ENCODE data around the gene THNSL1. TPM values are rescaled to one million over a fixed set of nuclear protein-coding genes. Genes with fewer than 3 reads are reported as not detected.
"Not testable (repeated sequence)": the region's sequence is repeated elsewhere in the genome, so short reads cannot be mapped to it uniquely, and the experiment has no call there.

Gene THNSL1
- total and polyA plus RNA-seq, 9 donors, result 3.2 to 9.7 (median 7.3) TPM

DNA sequence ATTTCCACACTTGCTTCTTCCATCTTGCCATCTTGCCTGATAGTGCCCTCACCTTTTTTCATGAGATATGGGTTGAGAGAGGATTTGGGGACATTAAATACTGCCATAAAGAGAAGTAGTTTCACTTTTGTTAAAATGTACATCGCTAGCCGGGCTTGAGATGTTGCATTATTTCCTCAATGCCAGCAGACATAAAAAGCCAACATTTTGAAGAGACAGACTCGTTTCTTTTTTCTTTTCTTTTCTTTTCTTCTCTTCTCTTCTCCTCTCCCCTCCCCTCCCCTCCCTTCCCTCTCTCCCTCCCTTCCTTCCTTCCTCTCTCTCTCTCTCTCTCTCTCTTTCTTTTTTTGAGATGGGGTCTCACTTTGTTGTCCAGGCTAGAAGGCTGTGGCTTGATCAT is 18.4 kb upstream of the THNSL1 start:
- Histone ChIP-seq H3K36me3 (no peaks in the 10 kb centered on the region), H3K9me3 (no peaks in the 10 kb centered on the region), H3K27ac (no peak overlapping the region), H3K4me1 (ENCODE audit: insufficient read depth) (no peaks in the 10 kb centered on the region), H3K4me3 (no peak overlapping the region), H3K27me3 (no peaks in the 10 kb centered on the region)
- intact Hi-C loops (cut with DNase I), result loop anchor here in 2 of 4 donors (10.0 kb wide), 1 partner anchor 353 kb away; no protein-coding TSS in a partner anchor
- no peak for DNase-seq
- 81 to 89% (median 89%) methylated on average over 3 of the region's 3 CpGs for WGBS, 3 donors
- TF ChIP-seq POLR2A (IDR thresholded peaks at IDR 0.05) (no peak), EP300 (IDR thresholded peaks at IDR 0.05) (no peak)
- TF ChIP-seq, protein P1, sequence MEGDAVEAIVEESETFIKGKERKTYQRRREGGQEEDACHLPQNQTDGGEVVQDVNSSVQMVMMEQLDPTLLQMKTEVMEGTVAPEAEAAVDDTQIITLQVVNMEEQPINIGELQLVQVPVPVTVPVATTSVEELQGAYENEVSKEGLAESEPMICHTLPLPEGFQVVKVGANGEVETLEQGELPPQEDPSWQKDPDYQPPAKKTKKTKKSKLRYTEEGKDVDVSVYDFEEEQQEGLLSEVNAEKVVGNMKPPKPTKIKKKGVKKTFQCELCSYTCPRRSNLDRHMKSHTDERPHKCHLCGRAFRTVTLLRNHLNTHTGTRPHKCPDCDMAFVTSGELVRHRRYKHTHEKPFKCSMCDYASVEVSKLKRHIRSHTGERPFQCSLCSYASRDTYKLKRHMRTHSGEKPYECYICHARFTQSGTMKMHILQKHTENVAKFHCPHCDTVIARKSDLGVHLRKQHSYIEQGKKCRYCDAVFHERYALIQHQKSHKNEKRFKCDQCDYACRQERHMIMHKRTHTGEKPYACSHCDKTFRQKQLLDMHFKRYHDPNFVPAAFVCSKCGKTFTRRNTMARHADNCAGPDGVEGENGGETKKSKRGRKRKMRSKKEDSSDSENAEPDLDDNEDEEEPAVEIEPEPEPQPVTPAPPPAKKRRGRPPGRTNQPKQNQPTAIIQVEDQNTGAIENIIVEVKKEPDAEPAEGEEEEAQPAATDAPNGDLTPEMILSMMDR (IDR thresholded peaks at IDR 0.05), result no peak

- H3K27ac ChIP-seq; H3K27me3 ChIP-seq; H3K4me1 ChIP-seq (ENCODE audit: insufficient read depth); intact Hi-C loops (cut with DNase I); H3K36me3 ChIP-seq; H3K4me3 ChIP-seq; H3K9me3 ChIP-seq; DNase-seq: not testable (repeated sequence)
- 83 to 91% (median 89%) methylated on average over 2 of the region's 2 CpGs for WGBS, 3 donors
These were observed 4.8 kb upstream of the THNSL1 start for GRCh38 chr10:25011591-25011990.

DNA sequence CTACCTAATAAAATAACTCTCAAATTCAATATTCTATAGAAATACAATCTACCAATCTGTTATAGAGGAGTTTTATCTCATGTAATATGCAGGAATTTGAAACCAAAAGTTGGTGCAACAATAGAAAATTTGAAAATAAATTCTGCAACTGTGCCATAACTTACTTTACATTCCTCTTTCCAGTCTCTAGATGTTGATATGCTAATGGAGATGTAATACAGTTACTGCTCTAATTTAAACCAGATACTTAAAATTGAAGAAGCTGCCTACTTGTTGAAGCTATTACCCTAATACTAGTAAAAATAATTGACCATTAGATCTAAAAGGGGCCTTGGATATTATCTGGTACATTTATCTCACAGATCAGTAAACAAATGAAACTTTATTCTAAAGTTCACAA is 1.8 kb upstream of the THNSL1 start:
- H3K36me3 ChIP-seq, result no peaks in the 10 kb centered on the region
- intact Hi-C loops (cut with DNase I), result no loop called here
- H3K4me1 ChIP-seq (ENCODE audit: insufficient read depth), result peaks cover 2% of the 10 kb centered on the region
- no peak overlapping the region for H3K4me3 ChIP-seq
- no peaks in the 10 kb centered on the region for H3K9me3 ChIP-seq
- H3K27me3 ChIP-seq, result no peaks in the 10 kb centered on the region
- no peak for DNase-seq
- TF ChIP-seq, protein P1 (IDR thresholded peaks at IDR 0.05), result no peak
- TF ChIP-seq EP300 (IDR thresholded peaks at IDR 0.05) (no peak), POLR2A (IDR thresholded peaks at IDR 0.05) (no peak)
- H3K27ac ChIP-seq, result no peak overlapping the region

DNA sequence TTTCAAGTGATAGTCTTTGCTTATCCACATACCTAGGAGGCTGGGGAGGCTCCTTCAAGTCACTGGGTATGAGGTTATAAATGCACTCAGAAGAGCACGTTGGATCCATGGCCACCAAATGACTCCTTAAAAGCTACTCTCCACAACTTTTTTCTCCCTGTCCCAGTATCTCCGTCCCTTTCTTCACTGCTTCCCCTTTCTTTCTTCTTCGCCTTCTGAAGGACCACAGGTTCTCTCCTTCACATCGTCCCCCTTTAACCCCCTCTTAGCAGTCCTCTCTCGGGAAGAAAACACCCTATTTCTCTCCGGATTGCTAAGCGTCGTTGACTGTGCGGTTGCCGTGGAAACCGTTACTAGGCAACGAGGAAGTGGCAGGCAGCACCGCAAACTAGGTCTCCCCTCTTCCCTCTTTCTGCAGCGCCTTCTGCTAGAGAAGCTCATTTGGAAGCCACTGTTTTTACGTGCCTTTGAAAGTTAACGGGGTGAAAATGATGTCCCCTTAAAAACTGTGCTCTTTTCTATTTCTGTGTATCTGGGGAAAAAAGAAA is 510 bp upstream of the THNSL1 start, which contains the start of gene ENKUR:
Gene ENKUR, minus strand, starts transcription at position 331 of the 548 bp plus-strand sequence. Its CDS starts 222 bp downstream, at position 109.
- 0% methylated on average over 16 of the region's 16 CpGs for WGBS, 3 donors
- intact Hi-C loops (cut with DNase I), result no loop called here

GRCh38 chr10:25017154-25017590 is 760 bp downstream of the THNSL1 start:
- Histone ChIP-seq H3K27ac (peak overlapping the region; percentile 23 to 88), H3K4me3 (peak overlapping the region; percentile 57), H3K27me3 (no peaks in the 10 kb centered on the region), H3K36me3 (no peaks in the 10 kb centered on the region), H3K9me3 (no peaks in the 10 kb centered on the region), H3K4me1 (ENCODE audit: insufficient read depth) (peaks cover 2% of the 10 kb centered on the region)
- intact Hi-C loops (cut with DNase I), result no loop called here
- peak in 3 of 5 donors; percentile 12 to 30 (median 23) for DNase-seq
- TF ChIP-seq, protein P1 (IDR thresholded peaks at IDR 0.05), result no peak
- TF ChIP-seq EP300 (IDR thresholded peaks at IDR 0.05) (no peak), POLR2A (IDR thresholded peaks at IDR 0.05) (no peak)
- 2 to 4% (median 4%) methylated on average over 10 of the region's 10 CpGs for WGBS, 3 donors

More for the DNA sequence above, 510 bp upstream of the THNSL1 start, which contains the start of gene ENKUR:
- DNase-seq, result peak; percentile 90 to 98 (median 95)
- Histone ChIP-seq H3K36me3 (no peaks in the 10 kb centered on the region), H3K4me3 (peak within 1 kb of the TSS; percentile 57), H3K27me3 (no peaks in the 10 kb centered on the region), H3K27ac (peak within 1 kb of the TSS; percentile 23 to 88), H3K4me1 (ENCODE audit: insufficient read depth) (peaks cover 2% of the 10 kb centered on the region), H3K9me3 (no peaks in the 10 kb centered on the region)
- TF ChIP-seq POLR2A (IDR thresholded peaks at IDR 0.05) (no peak), EP300 (IDR thresholded peaks at IDR 0.05) (no peak)
- TF ChIP-seq, protein P1 (IDR thresholded peaks at IDR 0.05), result no peak
